SK-MEL-5 (cell line): ENCODE results near the gene PCDHGB4. TPM values are rescaled to one million over a fixed set of nuclear protein-coding genes. Genes with fewer than 3 reads are reported as not detected.
"Not testable (repeated sequence)": the region's sequence is repeated elsewhere in the genome, so short reads cannot be mapped to it uniquely, and the experiment has no call there.

Experiments used
- DNase-seq: peaks from one replicate; pipeline ENCODE4 v3.0.0-alpha.2; 2016; ENCODE audit warnings: low read depth, low spot score
- in situ Hi-C: cut with HindIII; loops from 2 replicates; pipeline ENCODE4 v1.10.0; 2016; ENCODE audit warnings: low sequenced_read_pairs, high pct_unique_total_duplicates, low pct_unique_long_range_greater_than_20kb
- total RNA-seq: library from RNA; depleted of rRNA; stranded (reverse); fragments of >200 nt; shearing (Covaris generic); gene quantifications from 2 replicates; pipeline ENCODE4 v1.2.3, GENCODE V29; 2014

PCDHGB4 gene
- total RNA-seq, 1 experiment from 2014 or later, result 0.26 TPM

GRCh38 chr5:141360685-141361084 is 26.8 kb upstream of the PCDHGB4 start:
- in situ Hi-C loops, result no loop called here
- DNase-seq, result no peak

GRCh38 chr5:141362719-141363118 is 24.8 kb upstream of the PCDHGB4 start:
- DNase-seq, result no peak
- in situ Hi-C loops, result no loop called here

DNA sequence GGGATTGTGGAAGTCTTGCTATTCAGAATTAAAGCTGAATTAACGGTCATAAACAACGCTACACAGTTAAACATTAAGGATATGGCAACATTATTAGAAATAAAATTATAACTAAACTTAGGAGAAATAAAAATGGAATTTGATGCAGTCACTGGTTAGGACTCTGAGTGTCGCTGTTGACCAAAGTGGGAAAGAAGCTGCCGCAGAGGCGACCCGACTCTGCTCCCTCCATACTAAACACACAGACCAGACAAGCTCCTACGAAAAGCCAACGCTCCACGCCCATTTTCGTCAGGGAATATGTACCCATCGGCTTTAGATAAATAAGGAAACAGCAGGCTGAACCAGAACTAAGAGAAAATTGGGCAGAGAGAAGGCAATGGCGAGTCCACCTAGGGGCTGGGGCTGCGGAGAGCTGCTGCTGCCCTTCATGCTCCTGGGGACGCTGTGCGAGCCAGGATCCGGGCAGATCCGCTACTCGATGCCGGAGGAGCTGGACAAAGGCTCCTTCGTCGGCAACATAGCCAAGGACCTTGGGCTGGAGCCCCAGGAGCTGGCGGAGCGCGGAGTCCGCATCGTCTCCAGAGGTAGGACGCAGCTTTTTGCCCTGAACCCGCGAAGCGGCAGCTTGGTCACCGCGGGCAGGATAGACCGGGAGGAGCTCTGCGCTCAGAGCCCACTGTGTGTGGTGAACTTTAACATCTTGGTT is 23.4 kb upstream of the PCDHGB4 start, which contains the start of gene PCDHGA5:
Gene PCDHGA5 (plus strand): TSS at position 211 of the 709 bp plus-strand sequence. CDS start 169 bp downstream, at position 380.
- peak; percentile 20 for DNase-seq
- in situ Hi-C loops, result no loop called here

DNA sequence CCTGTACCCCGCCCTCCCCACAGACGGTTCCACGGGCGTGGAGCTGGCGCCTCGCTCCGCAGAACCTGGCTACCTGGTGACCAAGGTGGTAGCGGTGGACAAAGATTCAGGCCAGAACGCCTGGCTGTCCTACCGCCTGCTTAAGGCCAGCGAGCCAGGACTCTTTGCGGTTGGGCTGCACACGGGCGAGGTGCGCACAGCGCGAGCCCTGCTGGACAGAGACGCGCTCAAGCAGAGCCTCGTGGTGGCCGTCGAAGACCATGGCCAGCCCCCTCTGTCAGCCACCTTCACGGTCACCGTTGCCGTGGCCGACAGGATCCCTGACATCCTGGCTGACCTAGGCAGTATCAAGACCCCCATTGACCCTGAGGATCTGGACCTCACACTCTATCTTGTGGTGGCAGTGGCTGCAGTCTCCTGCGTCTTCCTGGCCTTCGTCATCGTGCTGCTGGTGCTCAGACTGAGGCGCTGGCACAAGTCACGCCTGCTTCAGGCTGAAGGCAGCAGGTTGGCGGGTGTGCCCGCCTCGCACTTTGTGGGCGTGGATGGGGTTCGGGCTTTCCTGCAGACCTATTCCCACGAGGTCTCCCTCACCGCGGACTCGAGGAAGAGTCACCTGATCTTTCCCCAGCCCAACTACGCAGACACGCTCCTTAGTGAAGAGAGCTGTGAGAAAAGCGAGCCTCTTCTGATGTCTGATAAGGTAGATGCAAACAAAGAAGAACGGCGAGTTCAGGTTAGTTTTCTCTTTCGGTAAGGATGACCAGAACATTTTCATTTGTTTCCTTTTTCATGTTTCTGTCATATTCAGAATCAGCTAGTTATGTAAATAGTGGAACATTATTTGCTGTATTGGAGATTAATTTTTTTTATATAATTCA is 21.2 kb upstream of the PCDHGB4 start:
- in situ Hi-C loops, result no loop called here
- no peak for DNase-seq

DNA sequence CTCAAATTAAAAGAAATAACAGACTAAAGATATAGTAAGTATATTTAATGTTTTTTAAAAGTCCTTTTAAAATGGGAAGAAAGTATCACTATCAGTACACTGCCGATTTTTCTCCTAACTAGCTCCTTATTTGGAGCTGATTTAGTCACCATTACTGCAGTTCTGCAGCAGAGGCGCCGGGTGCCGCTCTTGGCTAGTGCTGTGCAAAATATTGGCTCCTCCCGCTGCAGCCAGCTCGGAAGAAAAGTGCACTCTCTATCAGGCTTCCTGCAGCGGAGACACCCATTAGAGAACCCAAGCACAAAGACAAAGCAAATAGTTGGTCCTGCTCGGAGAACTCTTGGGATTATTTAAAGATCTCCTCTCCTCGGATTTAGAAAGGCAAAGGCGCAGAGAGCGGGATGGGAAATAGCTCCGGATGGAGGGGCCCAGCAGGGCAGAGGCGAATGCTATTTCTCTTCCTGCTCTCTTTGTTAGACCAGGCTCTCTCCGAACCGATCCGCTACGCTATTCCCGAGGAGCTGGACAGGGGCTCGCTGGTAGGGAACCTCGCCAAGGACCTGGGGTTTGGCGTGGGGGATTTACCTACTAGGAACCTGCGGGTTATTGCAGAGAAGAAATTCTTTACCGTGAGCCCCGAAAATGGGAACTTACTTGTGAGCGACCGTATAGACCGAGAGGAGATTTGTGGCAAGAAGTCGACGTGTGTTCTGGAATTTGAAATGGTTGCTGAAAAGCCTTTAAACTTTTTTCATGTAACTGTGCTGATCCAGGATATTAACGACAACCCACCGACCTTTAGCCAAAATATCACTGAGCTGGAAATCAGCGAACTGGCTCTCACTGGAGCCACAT is 17.3 kb upstream of the PCDHGB4 start, which contains the start of gene PCDHGB3:
Gene PCDHGB3 (plus strand): TSS at position 249 of the 855 bp plus-strand sequence. CDS start 153 bp downstream, at position 402.
- DNase-seq, result peak; percentile 33

DNA sequence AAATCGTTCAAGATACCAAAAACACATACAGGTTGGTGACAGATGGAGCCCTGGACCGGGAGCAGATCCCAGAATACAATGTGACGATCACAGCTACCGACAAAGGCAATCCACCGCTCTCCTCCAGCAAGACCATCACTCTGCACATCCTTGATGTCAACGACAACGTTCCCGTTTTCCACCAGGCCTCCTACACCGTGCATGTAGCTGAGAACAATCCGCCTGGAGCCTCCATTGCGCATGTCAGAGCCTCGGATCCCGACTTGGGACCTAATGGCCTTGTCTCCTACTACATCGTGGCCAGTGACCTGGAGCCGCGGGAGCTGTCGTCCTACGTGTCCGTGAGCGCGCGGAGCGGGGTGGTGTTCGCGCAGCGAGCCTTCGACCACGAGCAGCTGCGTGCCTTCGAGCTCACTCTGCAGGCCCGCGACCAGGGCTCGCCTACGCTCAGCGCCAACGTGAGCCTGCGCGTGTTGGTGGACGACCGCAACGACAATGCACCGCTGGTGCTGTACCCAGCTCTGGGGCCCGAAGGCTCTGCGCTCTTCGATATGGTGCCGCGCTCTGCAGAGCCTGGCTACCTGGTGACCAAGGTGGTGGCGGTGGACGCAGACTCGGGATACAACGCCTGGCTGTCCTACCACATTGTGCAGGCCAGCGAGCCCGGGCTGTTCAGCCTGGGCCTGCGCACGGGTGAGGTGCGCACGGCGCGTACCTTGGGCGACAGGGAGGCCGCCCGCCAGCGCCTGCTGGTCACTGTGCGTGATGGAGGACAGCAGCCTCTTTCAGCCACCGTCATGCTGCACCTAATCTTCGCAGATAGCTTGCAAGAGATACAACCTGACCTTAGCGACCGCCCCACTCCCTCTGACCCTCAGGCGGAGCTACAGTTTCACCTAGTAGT is 15.7 kb upstream of the PCDHGB4 start:
- in situ Hi-C loops, result no loop called here
- no peak for DNase-seq

More for the DNA sequence above, 17.3 kb upstream of the PCDHGB4 start, which contains the start of gene PCDHGB3:
- in situ Hi-C loops, result no loop called here

DNA sequence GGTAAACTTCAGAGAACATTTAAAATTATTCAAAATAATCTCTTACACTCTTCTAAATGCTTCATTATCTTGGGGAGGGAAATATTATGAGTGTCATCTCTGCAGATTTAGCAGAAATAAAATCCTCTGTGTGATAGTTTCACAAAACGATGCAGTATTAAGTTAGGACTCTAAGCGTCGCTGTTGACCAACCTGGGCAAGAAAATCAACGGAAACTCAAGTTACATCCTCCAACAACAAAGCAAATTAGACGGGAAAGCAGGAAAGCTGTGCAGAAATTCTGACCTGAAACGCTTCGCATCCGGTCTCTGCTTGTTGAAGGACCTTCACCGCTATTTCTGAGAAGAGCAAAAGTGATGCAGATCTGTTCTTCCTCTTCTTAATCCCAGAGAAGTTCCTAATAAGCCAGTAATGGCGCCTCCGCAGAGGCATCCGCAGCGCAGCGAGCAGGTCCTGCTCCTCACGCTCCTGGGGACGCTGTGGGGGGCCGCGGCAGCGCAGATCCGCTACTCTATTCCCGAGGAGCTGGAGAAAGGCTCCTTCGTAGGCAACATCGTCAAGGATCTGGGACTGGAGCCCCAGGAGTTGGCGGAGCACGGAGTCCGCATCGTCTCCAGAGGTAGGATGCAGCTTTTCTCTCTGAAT is 13.7 kb upstream of the PCDHGB4 start, which contains the start of gene PCDHGA6:
Gene PCDHGA6 (plus strand): TSS at position 219 of the 645 bp plus-strand sequence. CDS start 193 bp downstream, at position 412.
- peak; percentile 59 for DNase-seq
- in situ Hi-C loops, result no loop called here

DNA sequence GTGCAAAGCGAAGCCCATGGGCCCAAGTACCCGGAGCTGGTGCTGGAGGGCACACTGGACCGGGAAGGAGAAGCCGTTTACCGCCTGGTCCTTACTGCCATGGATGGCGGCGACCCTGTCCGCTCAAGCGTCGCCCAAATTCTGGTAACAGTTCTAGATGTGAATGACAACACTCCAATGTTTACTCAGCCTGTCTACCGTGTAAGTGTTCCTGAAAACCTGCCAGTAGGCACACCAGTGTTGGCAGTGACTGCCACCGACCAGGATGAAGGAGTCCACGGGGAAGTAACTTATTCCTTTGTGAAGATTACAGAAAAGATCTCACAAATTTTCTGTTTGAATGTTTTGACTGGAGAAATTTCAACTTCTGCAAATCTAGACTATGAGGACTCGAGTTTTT is 12.9 kb upstream of the PCDHGB4 start:
- DNase-seq, result no peak
- in situ Hi-C loops, result no loop called here

GRCh38 chr5:141375444-141376155 is 11.9 kb upstream of the PCDHGB4 start:
- DNase-seq, in situ Hi-C loops: not testable (repeated sequence)

GRCh38 chr5:141382469-141383294 is 4.8 kb upstream of the PCDHGB4 start, which contains the start of gene PCDHGA7:
Gene PCDHGA7 (plus strand): TSS chr5:141382742. CDS start chr5:141382900, 158 bp downstream.
- in situ Hi-C loops, result no loop called here

GRCh38 chr5:141383345-141383744 is 4.2 kb upstream of the PCDHGB4 start:
- in situ Hi-C loops, result no loop called here
- no peak for DNase-seq

More at GRCh38 chr5:141382469-141383294, 4.8 kb upstream of the PCDHGB4 start, which contains the start of gene PCDHGA7:
- peak; percentile 58 for DNase-seq

- DNase-seq, result no peak
- in situ Hi-C loops, result no loop called here
Measured at GRCh38 chr5:141384471-141385267, 2.8 kb upstream of the PCDHGB4 start.

DNA sequence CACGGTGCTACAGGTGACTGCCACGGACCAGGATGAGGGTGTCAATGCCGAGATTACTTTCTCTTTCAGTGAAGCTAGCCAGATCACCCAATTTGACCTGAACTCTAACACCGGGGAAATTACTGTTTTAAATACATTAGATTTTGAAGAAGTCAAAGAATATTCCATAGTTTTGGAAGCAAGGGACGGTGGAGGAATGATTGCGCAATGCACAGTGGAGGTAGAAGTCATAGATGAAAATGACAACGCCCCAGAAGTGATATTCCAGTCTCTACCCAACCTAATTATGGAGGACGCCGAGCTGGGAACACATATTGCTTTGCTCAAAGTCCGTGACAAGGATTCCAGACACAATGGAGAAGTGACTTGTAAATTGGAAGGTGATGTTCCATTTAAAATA is 1.2 kb downstream of the PCDHGB4 start:
- no peak for DNase-seq
- in situ Hi-C loops, result no loop called here
